GM12864 (cell line): ENCODE data around the gene ZNF609.

Source experiments
- DNase-seq: peaks from one replicate; pipeline ENCODE4 v3.0.0-alpha.2; 2011; ENCODE audit warnings: low read depth
- H3K4me3 ChIP-seq: 2 replicates; pipeline ENCODE4 v1.5.1; 2011; ENCODE audit warnings: mild to moderate bottlenecking, low read depth, low read length, control low read depth
- TF ChIP-seq, protein P1 (sequence below): IDR thresholded peaks from 2 replicates; pipeline ENCODE4 v1.5.1; 2011; ENCODE audit warnings: low read depth, mild to moderate bottlenecking, moderate library complexity, low read length, control low read depth, inconsistent platforms; ENCODE audit errors: missing control alignments

ZNF609 gene

DNA sequence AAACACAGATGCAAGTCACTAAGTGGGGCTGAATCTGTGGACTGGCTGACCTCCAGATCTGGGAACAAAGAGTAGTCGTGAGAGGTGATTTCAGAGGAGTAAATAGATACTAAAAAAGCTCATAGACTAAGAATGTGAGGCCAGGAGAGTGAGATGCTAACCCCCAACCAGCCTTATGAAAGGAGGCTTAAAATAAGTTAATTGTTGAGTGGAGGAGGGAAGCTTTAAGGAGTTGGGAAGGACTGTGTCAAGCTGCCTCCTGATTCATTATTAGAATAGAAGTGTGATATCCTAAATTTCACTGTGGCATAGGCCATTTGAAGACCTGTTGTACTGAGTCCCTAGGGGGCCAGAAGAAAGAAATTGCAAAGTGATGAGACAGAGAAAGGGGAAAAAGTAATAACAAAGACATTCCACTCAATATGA is 207.4 kb downstream of the ZNF609 start:
- no peak for DNase-seq
- H3K4me3 ChIP-seq = no peak overlapping the region
- TF ChIP-seq, protein P1, sequence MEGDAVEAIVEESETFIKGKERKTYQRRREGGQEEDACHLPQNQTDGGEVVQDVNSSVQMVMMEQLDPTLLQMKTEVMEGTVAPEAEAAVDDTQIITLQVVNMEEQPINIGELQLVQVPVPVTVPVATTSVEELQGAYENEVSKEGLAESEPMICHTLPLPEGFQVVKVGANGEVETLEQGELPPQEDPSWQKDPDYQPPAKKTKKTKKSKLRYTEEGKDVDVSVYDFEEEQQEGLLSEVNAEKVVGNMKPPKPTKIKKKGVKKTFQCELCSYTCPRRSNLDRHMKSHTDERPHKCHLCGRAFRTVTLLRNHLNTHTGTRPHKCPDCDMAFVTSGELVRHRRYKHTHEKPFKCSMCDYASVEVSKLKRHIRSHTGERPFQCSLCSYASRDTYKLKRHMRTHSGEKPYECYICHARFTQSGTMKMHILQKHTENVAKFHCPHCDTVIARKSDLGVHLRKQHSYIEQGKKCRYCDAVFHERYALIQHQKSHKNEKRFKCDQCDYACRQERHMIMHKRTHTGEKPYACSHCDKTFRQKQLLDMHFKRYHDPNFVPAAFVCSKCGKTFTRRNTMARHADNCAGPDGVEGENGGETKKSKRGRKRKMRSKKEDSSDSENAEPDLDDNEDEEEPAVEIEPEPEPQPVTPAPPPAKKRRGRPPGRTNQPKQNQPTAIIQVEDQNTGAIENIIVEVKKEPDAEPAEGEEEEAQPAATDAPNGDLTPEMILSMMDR = no peak

GRCh38 chr15:64673866-64674265 is 213.5 kb downstream of the ZNF609 start:
- TF ChIP-seq, protein P1 = no peak
- DNase-seq = no peak
- no peak overlapping the region for H3K4me3 ChIP-seq

GRCh38 chr15:64678126-64678819 is 217.9 kb downstream of the ZNF609 start:
- H3K4me3 ChIP-seq = no peak overlapping the region
- DNase-seq = no peak
- TF ChIP-seq, protein P1 = no peak

GRCh38 chr15:64680097-64680496 is 219.7 kb downstream of the ZNF609 start:
- DNase-seq = no peak
- H3K4me3 ChIP-seq = no peak overlapping the region
- TF ChIP-seq, protein P1 = no peak

DNA sequence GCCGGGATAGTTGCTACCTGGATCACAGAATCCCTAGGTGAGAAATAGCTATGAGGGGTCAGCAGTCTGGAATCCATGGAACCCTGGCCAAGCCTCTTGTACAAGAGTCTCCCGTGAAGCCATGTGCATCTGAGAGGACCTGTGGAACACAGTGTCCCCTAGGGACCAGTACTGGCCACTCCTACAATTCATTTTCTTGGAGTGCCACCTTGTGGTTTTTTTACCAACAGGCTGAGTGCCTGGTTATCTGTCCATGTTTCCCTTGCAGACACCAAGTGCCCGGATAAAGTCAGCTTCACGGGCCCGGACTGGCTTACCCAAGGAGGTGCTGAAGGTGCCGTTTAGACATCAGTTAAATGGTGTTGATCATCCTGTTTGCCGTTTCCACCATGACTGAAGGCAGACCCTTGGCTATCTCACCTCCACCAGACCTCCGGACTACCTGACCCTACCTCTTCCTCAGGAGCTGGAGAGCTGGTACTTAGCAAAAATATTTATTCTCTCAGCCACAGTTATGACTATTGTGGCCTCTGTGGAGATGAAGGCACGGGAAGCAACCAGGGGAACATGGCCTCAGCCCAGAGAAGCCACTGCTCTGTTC is 221.1 kb downstream of the ZNF609 start:
- TF ChIP-seq, protein P1 = peak; percentile 36
- DNase-seq = no peak
- H3K4me3 ChIP-seq = no peak overlapping the region

- TF ChIP-seq, protein P1 = no peak
- H3K4me3 ChIP-seq = no peak overlapping the region
- DNase-seq = no peak
Observed at GRCh38 chr15:64682255-64682654, 221.9 kb downstream of the ZNF609 start.

DNA sequence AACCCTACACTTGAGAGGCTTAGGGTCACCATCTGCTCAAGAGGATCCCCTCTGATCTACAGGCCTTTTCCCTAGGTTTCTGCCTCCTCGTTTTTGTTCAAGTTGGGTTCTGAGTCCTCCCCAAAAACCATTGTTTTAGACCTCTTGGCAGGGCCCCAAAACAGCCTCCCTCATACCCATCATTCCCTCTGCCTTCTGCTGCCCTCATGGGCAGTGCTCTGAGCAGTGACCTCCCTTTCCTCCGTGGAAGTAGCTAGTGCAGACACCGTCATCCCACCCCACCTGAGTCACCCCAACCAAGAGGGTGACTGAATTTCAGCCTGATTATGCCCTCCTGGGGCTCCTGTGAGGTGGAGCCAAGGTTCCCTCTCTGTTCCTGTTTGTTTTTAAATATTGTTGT is 223.0 kb downstream of the ZNF609 start:
- TF ChIP-seq, protein P1 = no peak
- no peak for DNase-seq
- no peak overlapping the region for H3K4me3 ChIP-seq
